Breast epithelium (tissue), 3 donors: Measurements from ENCODE around the gene SLC37A2.

Experiments used
- CTCF ChIP-seq, 3 donors: fragments of 450-650 bp; IDR thresholded peaks; one replicate each; pipeline ENCODE4 v1.5.1; 2016 to 2017; ENCODE audit warnings: antibody characterized with exemption in 3 of 3, mild to moderate bottlenecking in 3 of 3, moderate library complexity in 3 of 3
- POLR2A ChIP-seq: fragments of 450-650 bp; IDR thresholded peaks from one replicate; pipeline ENCODE4 v1.6.1; 2016; ENCODE audit warnings: antibody characterized with exemption, mild to moderate bottlenecking, moderate library complexity
- POLR2AphosphoS5 ChIP-seq, 3 donors: sonication (generic); formaldehyde crosslinking; IDR thresholded peaks; one replicate each; pipeline ENCODE4 v1.6.1; 2017; ENCODE audit warnings: antibody characterized with exemption in 3 of 3

- TF ChIP-seq POLR2A (no peak), CTCF (IDR thresholded peaks at IDR 0.05) (no peak), POLR2AphosphoS5 (IDR thresholded peaks at IDR 0.05) (no peak)
These were observed 31.6 kb downstream of the SLC37A2 start for GRCh38 chr11:125094731-125095130.
